Dendritic cell treated with granulocyte-macrophage colony-stimulating factor and Interleukin-4, amounts not matched to agents 40 ng/mL and 50 ng/mL, for 4 days (primary cell): ENCODE data around the gene ISX.
"Not testable (repeated sequence)": the region's sequence is repeated elsewhere in the genome, so short reads cannot be mapped to it uniquely, and the experiment has no call there.

Experiments used
- H3K27ac Mint-ChIP-seq: one replicate; pipeline ENCODE4 v1.8.0; 2022; ENCODE audit warnings: mild to moderate bottlenecking, mixed read lengths
- H3K27me3 Mint-ChIP-seq: one replicate; pipeline ENCODE4 v1.8.0; 2022; ENCODE audit warnings: mild to moderate bottlenecking, mixed read lengths
- H3K36me3 Mint-ChIP-seq: one replicate; pipeline ENCODE4 v1.8.0; 2022; ENCODE audit warnings: low read depth, mixed read lengths
- H3K4me1 Mint-ChIP-seq: one replicate; pipeline ENCODE4 v1.8.0; 2022; ENCODE audit warnings: low read depth, mixed read lengths
- H3K4me3 Mint-ChIP-seq: one replicate; pipeline ENCODE4 v1.8.0; 2022; ENCODE audit warnings: mild to moderate bottlenecking, moderate library complexity, mixed read lengths
- H3K9me3 Mint-ChIP-seq: one replicate; pipeline ENCODE4 v1.8.0; 2022; ENCODE audit warnings: mixed read lengths
- intact Hi-C: fragments of 100-400 bp; cut with micrococcal nuclease; formaldehyde crosslinking; loops from one replicate; pipeline ENCODE4 v1.15.0; 2022

The ISX gene

DNA sequence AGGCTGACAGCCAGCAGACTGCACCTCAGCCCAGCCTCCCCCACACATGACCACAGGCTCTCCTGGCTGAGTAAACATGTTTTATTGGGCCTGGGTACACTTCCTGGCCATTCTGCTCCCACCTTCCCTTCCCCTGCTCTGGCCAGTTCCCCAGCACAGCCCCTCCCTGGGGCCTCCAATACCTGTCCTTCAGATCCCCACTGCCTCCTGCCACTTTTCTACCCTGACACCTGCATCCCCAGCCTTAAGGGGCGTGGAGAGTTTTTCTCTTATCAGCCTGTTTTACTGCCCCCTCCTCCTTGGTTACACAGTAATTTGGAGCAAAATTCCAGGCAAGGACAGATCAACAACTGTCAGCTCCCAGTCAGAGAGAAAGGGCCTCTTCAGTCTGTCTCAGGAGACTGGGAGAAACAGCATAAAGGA, at the start of gene ISX:
ISX (plus strand) TSS at position 363 of the 423 bp plus-strand sequence. CDS start 930 bp downstream, outside the sequence.
- Mint-ChIP-seq H3K36me3 (no peaks in the 10 kb centered on the region), H3K27ac (no peak within 1 kb of the TSS), H3K27me3 (no peaks in the 10 kb centered on the region), H3K4me3 (no peak within 1 kb of the TSS), H3K4me1 (peaks cover 10% of the 10 kb centered on the region), H3K9me3 (no peaks in the 10 kb centered on the region)
- intact Hi-C loops, result no loop called here

DNA sequence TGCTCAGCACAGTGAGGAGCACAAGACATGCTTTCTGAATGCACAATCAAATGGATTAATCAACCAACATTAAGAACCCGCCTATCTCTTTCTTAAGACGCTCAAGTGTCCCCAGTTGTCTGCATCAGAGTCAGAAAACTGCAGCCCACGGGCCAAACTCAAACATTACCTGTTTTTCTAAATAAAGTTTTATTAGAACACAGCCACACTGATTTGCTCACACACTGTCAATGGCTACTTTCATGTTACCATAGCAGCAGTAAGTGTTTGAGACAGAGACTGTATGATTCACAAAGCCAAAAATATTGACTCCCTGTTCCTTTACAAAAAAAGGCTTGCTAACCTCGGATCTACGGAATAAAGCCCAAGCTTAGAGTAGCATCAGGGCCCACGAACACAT, 49.0 kb upstream of the ISX start:
- Mint-ChIP-seq H3K36me3 (no peaks in the 10 kb centered on the region), H3K4me1 (no peaks in the 10 kb centered on the region)

DNA sequence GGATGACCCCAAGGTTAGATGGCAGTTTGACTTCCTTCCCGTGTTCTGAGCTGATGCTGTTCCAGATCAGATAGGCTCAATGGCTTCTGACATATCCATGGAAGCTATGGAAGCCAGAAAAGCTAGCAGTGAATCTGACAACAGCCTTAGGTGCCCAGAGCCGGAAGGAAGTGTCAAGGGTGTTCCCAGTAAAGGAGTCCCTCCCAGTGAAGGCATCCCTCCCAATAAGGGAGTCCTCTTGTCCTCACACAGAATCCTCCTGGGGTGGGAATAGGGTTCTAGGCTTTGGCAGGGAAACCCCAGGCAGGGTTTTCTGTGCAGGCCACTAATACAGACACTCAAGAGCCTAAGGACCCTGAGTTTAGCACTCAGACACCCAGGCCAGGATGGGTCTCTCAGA, 47.0 kb upstream of the ISX start:
- no peaks in the 10 kb centered on the region for H3K9me3 Mint-ChIP-seq
- H3K27me3 Mint-ChIP-seq, result peaks cover 4% of the 10 kb centered on the region
- H3K4me1 Mint-ChIP-seq, result peaks cover 1% of the 10 kb centered on the region
- intact Hi-C loops, result no loop called here
- H3K27ac Mint-ChIP-seq, result no peak overlapping the region
- H3K36me3 Mint-ChIP-seq, result no peaks in the 10 kb centered on the region
- H3K4me3 Mint-ChIP-seq, result no peak overlapping the region

More for the DNA sequence above, 49.0 kb upstream of the ISX start:
- no peak overlapping the region for H3K4me3 Mint-ChIP-seq
- no peak overlapping the region for H3K27ac Mint-ChIP-seq
- intact Hi-C loops, result no loop called here
- H3K27me3 Mint-ChIP-seq, result peaks cover 2% of the 10 kb centered on the region
- no peaks in the 10 kb centered on the region for H3K9me3 Mint-ChIP-seq

DNA sequence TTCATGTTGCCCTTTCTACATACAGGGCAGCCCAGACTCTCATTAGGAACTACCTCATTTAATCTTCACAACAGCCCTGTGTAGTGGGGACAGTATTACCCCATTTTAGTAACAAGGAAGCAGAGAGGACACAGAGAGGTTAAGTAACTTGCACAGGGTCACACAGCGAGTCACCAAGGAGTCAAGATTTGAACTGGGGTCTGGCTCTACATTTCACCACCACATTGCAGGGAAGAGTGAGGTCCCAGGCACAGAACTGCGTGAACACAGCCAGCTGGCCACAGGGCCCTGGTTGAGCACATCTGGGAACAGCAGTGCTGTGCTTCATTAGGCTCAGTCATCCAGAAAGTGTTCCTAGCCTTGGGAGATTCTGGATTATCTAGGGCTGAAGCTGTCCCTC, 45.4 kb upstream of the ISX start:
- intact Hi-C loops, result loop anchor here (5.0 to 10.0 kb wide), 3 partner anchors 606 to 1718 kb away; no protein-coding TSS in a partner anchor
- Mint-ChIP-seq H3K27me3 (peaks cover 12% of the 10 kb centered on the region), H3K36me3 (no peaks in the 10 kb centered on the region), H3K9me3 (no peaks in the 10 kb centered on the region), H3K4me1 (peaks cover 5% of the 10 kb centered on the region), H3K27ac (no peak overlapping the region), H3K4me3 (no peak overlapping the region)

DNA sequence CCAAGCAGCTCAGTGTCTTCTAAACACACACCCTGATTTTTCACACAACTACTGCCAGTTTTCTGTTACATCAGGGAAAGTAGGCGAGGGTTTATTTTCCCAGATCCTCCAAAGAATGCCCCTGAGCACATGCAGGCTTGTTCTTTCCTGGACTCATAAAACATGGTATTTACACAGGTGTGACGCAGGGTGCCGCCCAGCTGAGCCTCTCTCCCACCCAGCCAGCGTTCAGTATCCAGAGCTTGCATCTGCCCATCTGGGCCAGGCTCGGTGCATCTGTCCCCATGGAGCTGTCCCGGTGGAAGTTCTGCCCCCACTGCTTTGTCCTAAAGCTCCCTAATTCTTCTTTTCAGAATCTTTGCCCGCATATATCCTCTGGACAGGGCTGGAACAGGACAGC, 44.8 kb upstream of the ISX start:
- Mint-ChIP-seq H3K4me3 (no peak overlapping the region), H3K9me3 (no peaks in the 10 kb centered on the region), H3K27ac (no peak overlapping the region), H3K36me3 (no peaks in the 10 kb centered on the region), H3K27me3 (peaks cover 12% of the 10 kb centered on the region), H3K4me1 (peaks cover 5% of the 10 kb centered on the region)
- intact Hi-C loops, result loop anchor here (5.0 to 10.0 kb wide), 3 partner anchors 606 to 1719 kb away; no protein-coding TSS in a partner anchor

DNA sequence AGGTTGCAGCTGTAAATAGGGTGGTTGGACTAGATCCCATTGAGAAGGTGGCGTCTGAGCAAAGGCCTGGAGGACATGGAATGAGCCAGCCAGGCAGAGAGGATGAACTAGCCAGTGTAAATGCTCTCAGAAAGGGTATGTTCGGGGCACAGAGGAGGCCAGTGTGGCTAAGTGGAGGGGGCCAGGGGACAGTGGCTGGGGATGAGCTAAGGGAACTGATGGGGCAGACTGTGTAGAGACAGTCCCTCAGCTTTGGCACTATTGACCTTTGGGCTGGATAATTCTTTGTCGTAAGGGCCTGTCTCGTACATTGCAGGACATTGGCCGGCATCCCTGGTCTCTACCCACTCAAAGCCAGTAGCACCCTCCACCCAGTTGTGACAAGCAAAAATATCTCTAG, 43.7 kb upstream of the ISX start:
- Mint-ChIP-seq H3K27ac (no peak overlapping the region), H3K9me3 (no peaks in the 10 kb centered on the region), H3K27me3 (peaks cover 14% of the 10 kb centered on the region), H3K4me3 (no peak overlapping the region), H3K4me1 (peaks cover 5% of the 10 kb centered on the region), H3K36me3 (no peaks in the 10 kb centered on the region)
- intact Hi-C loops, result loop anchor here (5.0 to 10.0 kb wide), 3 partner anchors 607 to 1720 kb away; no protein-coding TSS in a partner anchor

DNA sequence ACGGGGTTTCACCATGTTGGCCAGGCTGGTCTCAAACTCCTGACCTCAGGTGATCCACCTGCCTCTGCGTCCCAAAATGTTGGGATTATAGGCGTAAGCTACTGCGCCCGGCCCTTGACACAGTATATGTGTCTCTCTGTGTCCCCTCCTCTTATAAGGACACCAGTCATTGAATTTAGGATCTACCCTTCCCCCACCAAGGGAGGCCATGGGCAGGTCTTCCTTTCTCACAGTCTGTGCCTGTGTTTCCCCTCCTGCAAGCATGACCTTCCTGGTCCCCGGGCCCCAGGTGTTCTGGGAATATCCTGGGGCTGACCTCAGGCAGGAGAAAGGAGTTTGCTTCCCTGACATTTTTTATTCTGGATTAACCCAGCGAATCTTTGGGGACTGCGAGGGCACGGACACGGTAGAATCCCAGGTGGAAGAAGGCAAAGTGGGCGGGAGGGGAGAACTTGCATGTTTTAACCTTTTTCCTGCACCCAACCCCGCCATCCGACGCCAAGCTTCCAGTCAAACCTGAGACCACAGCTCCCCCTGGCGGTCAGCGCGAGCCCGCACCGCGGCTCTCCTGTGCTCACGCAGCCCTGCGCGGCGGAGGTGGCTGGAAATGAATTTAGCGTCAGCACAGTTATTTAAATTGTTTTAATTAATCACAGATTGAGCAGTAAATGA, 42.1 kb upstream of the ISX start:
- intact Hi-C loops, result loop anchor here (5.0 to 10.0 kb wide), 3 partner anchors 609 to 1722 kb away; no protein-coding TSS in a partner anchor
- H3K27me3 Mint-ChIP-seq, result peaks cover 21% of the 10 kb centered on the region
- H3K9me3 Mint-ChIP-seq, result no peaks in the 10 kb centered on the region
- no peak overlapping the region for H3K4me3 Mint-ChIP-seq
- no peak overlapping the region for H3K27ac Mint-ChIP-seq
- peaks cover 5% of the 10 kb centered on the region for H3K4me1 Mint-ChIP-seq
- H3K36me3 Mint-ChIP-seq, result no peaks in the 10 kb centered on the region

DNA sequence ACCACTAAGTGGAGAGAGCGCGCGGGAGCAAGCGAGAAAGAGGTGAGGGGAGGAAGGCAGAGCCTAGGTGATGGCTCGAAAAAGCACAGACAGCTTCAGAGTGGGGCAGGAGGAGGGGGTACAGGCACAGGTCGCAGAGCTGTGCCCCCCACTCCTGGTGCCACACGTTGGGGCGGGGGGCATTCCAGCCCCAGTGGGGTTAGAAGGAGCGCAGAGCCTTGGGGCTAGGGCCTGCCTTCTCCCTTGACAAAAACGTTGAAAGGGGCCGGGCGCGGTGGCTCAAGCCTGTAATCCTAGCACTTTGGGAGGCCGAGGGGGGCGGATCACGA, 41.6 kb upstream of the ISX start:
- H3K27ac Mint-ChIP-seq, result no peak overlapping the region
- intact Hi-C loops, result loop anchor here (5.0 to 10.0 kb wide), 3 partner anchors 610 to 1722 kb away; no protein-coding TSS in a partner anchor
- H3K4me1 Mint-ChIP-seq, result peaks cover 5% of the 10 kb centered on the region
- H3K9me3 Mint-ChIP-seq, result no peaks in the 10 kb centered on the region
- H3K27me3 Mint-ChIP-seq, result peaks cover 21% of the 10 kb centered on the region
- H3K4me3 Mint-ChIP-seq, result no peak overlapping the region
- H3K36me3 Mint-ChIP-seq, result no peaks in the 10 kb centered on the region

DNA sequence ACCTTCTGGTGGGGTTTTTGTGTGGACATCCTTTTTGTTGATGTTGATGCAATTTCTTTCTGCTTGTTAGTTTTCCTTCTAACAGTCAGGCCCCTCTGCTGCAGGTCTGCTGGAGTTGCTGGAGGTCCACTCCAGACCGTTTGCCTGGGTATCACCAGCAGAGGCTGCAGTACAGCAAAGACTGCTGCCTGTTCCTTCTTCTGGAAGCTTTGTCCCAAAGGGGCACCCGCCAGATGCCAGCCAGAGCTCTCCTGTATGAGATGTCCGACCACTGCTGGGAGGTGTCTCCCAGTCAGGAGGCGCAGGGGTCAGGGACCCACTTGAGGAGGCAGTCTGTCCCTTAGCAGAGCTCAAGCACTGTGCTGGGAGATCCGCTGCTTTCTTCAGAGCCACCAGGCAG, 35.8 kb upstream of the ISX start:
- H3K27me3 Mint-ChIP-seq, result peaks cover 15% of the 10 kb centered on the region
- H3K36me3 Mint-ChIP-seq, H3K9me3 Mint-ChIP-seq, H3K4me1 Mint-ChIP-seq, H3K4me3 Mint-ChIP-seq, intact Hi-C loops, H3K27ac Mint-ChIP-seq: not testable (repeated sequence)

DNA sequence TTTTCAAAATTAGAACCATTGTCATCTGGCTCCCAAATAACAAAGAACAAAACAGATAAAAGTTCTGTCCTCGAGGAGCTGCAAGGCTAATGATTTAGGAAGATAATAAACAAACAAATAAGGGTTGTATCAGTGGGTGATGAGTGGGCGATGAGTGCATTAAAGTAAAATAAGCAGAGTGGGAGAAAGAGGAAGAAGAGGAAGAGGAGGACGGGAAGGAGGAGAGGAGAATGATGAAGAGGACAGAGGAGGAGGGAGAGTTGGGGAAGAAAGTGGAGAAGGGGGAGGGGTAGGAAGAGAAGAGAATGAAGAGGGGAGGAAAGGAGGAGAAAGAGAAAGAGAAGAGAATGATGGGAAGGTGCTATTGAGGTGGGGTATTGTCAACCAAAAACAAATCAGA, 33.4 kb upstream of the ISX start:
- Mint-ChIP-seq H3K9me3 (no peaks in the 10 kb centered on the region), H3K4me1 (no peaks in the 10 kb centered on the region), H3K4me3 (no peak overlapping the region), H3K27ac (no peak overlapping the region), H3K36me3 (no peaks in the 10 kb centered on the region), H3K27me3 (peaks cover 12% of the 10 kb centered on the region)
- intact Hi-C loops, result no loop called here

DNA sequence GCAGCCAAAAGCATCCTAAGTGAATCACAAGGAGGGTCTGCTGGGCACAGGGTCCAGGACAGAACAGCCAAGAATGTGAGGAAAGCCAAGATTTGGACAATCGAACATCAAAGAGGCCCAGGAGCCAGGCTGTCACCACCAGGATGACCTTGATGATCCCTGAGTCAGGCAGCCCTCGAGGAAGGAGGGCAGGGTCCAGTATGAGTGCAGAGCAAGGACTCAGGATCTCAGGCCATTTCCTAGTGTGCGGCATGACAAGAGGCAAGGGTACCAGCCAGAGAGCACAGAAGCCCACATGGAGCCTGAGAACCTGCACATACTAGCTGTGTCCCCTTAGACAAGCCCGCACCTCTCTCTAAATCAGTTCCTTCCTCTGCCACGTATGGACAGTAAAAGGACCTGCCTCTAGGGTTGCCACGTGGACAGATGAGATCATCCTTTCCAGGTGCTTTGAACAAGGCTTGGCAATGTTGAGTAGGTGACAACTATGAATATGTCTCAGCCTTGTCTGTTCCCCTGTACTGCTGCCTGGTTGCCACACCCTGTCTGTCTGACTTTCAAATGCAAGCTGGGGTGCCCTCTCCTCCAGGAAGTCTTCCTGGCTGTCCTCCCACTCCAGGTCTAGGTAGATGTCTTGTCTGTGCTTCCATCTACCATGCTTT, 32.2 kb upstream of the ISX start:
- no peak overlapping the region for H3K27ac Mint-ChIP-seq
- H3K4me1 Mint-ChIP-seq, result no peaks in the 10 kb centered on the region
- H3K9me3 Mint-ChIP-seq, result no peaks in the 10 kb centered on the region
- intact Hi-C loops, result no loop called here
- no peaks in the 10 kb centered on the region for H3K36me3 Mint-ChIP-seq
- no peak overlapping the region for H3K4me3 Mint-ChIP-seq
- H3K27me3 Mint-ChIP-seq, result peaks cover 5% of the 10 kb centered on the region

DNA sequence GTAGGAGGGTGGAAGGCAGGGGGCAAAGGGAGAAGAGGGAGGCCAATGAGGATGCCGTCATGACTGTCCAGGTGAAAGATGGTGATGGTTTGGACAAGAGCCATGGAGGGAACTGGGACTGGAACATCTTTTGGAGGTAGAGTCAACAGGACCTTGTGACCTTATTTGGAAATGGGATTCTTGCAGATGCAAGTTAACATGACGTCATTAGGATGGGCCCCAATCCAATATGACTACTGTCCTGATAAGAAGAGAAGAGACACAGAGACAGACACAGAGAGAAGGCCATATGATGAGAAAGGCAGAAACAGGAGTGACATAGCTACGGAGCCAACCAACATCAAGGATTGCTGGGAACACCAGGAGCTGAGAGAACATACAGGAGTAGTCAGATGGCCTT, 31.0 kb upstream of the ISX start:
- H3K27me3 Mint-ChIP-seq, result peaks cover 4% of the 10 kb centered on the region
- H3K36me3 Mint-ChIP-seq, result no peaks in the 10 kb centered on the region
- intact Hi-C loops, result no loop called here
- no peak overlapping the region for H3K4me3 Mint-ChIP-seq
- no peaks in the 10 kb centered on the region for H3K4me1 Mint-ChIP-seq
- no peak overlapping the region for H3K27ac Mint-ChIP-seq
- H3K9me3 Mint-ChIP-seq, result no peaks in the 10 kb centered on the region

DNA sequence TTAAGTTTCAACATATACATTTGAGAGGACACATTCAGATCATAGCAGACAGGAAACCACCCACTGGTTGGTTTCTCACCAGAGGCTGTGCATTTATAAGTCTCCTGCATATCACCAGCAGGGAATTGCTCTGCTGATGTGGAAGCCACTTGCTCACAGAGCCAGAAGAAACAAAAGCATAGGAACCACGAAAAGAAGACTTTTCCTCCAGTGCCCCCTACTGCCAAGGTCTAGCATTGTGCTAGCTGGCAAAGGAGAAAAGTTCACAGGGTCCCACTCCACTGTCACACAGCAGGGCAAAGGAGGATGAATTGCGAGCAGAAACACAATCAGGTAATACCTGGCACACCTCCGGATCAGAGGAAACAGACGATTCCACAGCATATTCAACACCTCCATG, 28.9 kb upstream of the ISX start:
- Mint-ChIP-seq H3K36me3 (no peaks in the 10 kb centered on the region), H3K27me3 (peaks cover 4% of the 10 kb centered on the region), H3K27ac (no peak overlapping the region), H3K9me3 (no peaks in the 10 kb centered on the region), H3K4me3 (no peak overlapping the region), H3K4me1 (no peaks in the 10 kb centered on the region)
- intact Hi-C loops, result no loop called here

DNA sequence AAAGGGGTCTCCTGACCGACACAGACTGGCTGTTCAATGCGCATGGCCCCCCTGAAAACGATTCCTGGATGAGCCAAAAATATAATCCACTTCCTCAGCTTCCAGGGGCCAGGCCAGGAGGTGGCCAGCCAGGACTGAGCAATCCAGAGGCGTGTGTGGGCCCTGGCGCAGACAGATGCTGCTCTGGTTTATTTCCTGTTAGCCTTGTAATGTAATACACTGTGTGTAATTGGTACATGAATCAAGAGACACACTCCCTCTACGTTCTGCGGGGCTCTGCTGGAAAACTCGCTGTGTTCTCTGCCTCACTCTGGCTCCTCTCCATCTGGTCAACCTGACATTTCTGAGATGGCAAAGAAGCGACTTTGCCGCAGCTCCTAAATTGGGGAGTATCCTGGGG, 26.3 kb upstream of the ISX start:
- no peaks in the 10 kb centered on the region for H3K36me3 Mint-ChIP-seq
- no peaks in the 10 kb centered on the region for H3K4me1 Mint-ChIP-seq
- intact Hi-C loops, result no loop called here
- H3K27ac Mint-ChIP-seq, result no peak overlapping the region
- H3K9me3 Mint-ChIP-seq, result no peaks in the 10 kb centered on the region
- no peak overlapping the region for H3K4me3 Mint-ChIP-seq
- peaks cover 1% of the 10 kb centered on the region for H3K27me3 Mint-ChIP-seq
